Lower leg skin (tissue), 3 donors: ENCODE results near the gene FAM227B.

Experiments used
- CTCF ChIP-seq, 3 donors: fragments of 450-650 bp; IDR thresholded peaks; one replicate each; pipeline ENCODE4 v1.5.1; 2016; ENCODE audit warnings: antibody characterized with exemption in 3 of 3, mild to moderate bottlenecking in 3 of 3, moderate library complexity in 2 of 3
- POLR2A ChIP-seq, 2 donors: fragments of 450-650 bp; IDR thresholded peaks; one replicate each; pipeline ENCODE4 v1.6.1; 2016 to 2017; ENCODE audit warnings: antibody characterized with exemption in 2 of 2, mild to moderate bottlenecking in 1 of 2, moderate library complexity in 1 of 2

GRCh38 chr15:49462232-49462844, 158.3 kb downstream of the FAM227B start:
- TF ChIP-seq CTCF (IDR thresholded peaks at IDR 0.05) (no peak), POLR2A (IDR thresholded peaks at IDR 0.05) (no peak)
